OCI-LY7 (cell line): Measurements from ENCODE around the gene PNO1.

ENCODE experiments used
- EZH2phosphoT487 ChIP-seq: fragments of 200-600 bp; sonication (generic); IDR thresholded peaks from 2 replicates; pipeline ENCODE4 v1.6.1; 2018; ENCODE audit warnings: low read depth, borderline replicate concordance, mild to moderate bottlenecking, mixed run types, antibody characterized with exemption, low read length, moderate library complexity, mixed read lengths
- TF ChIP-seq, protein P1 (sequence below): fragments of 200-600 bp; sonication (generic); conservative IDR thresholded peaks from 2 replicates; pipeline ENCODE4 v1.5.1; 2014; ENCODE audit warnings: mild to moderate bottlenecking, antibody characterized with exemption, low read length, moderate library complexity, mixed read lengths

DNA sequence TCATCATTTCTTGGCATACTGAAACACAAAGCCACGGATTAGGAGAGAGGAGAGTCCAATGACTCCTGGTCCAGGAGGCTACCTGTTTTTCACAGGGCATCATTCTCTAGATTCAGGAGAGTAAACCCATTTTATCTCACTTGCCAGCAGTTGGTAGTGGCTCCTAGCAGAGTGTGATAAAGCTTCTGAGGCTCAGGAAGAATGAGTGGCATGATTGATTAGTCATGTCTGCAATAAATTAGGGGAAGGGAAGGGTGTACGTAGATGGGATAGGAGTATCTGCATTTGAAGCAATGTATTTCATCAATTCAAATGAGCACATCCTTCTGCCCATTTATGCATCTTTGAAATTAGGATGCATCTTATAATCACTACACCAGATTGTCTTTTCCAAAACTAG, 31.1 kb upstream of the PNO1 start:
- TF ChIP-seq, protein P1, sequence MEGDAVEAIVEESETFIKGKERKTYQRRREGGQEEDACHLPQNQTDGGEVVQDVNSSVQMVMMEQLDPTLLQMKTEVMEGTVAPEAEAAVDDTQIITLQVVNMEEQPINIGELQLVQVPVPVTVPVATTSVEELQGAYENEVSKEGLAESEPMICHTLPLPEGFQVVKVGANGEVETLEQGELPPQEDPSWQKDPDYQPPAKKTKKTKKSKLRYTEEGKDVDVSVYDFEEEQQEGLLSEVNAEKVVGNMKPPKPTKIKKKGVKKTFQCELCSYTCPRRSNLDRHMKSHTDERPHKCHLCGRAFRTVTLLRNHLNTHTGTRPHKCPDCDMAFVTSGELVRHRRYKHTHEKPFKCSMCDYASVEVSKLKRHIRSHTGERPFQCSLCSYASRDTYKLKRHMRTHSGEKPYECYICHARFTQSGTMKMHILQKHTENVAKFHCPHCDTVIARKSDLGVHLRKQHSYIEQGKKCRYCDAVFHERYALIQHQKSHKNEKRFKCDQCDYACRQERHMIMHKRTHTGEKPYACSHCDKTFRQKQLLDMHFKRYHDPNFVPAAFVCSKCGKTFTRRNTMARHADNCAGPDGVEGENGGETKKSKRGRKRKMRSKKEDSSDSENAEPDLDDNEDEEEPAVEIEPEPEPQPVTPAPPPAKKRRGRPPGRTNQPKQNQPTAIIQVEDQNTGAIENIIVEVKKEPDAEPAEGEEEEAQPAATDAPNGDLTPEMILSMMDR: no peak
- TF ChIP-seq EZH2phosphoT487: no peak
